SU-DHL-6 (cell line): ENCODE results near the gene EYS.

Source experiments
- H2AFZ ChIP-seq: fragments of 200-600 bp; sonication (generic); 2 replicates; pipeline ENCODE4 v1.6.1; 2014; ENCODE audit warnings: low read depth, mild to moderate bottlenecking, moderate library complexity, mixed read lengths, antibody characterized with exemption, low read length; ENCODE audit not compliant: severe bottlenecking
- H3F3A ChIP-seq: fragments of 200-600 bp; shearing (Covaris generic); 2 replicates; pipeline ENCODE4 v1.6.0; 2016; ENCODE audit warnings: antibody characterized with exemption, mild to moderate bottlenecking; ENCODE audit not compliant: insufficient read depth
- H3K27ac ChIP-seq: fragments of 200-600 bp; sonication (generic); 2 replicates; pipeline ENCODE4 v1.5.1; 2016; ENCODE audit warnings: low read depth, mild to moderate bottlenecking, low read length, moderate library complexity, mixed read lengths
- H3K27me3 ChIP-seq: fragments of 200-600 bp; sonication (generic), shearing (Covaris generic); 2 replicates; pipeline ENCODE4 v1.6.0; 2014; ENCODE audit warnings: mild to moderate bottlenecking, low read length
- H3K36me3 ChIP-seq: fragments of 200-600 bp; sonication (generic); 2 replicates; pipeline ENCODE4 v1.6.1; 2014; ENCODE audit warnings: mild to moderate bottlenecking, low read length, mixed read lengths
- H3K4me2 ChIP-seq: fragments of 300-600, 200-600 bp; shearing (Covaris generic), sonication (generic); 2 replicates; pipeline ENCODE4 v1.6.0; 2014; ENCODE audit warnings: low read length, low read depth, mild to moderate bottlenecking; ENCODE audit not compliant: poor library complexity, severe bottlenecking
- H3K4me3 ChIP-seq: fragments of 200-600 bp; sonication (generic); 2 replicates; pipeline ENCODE4 v1.5.1; 2014; ENCODE audit warnings: antibody characterized with exemption, low read length, mild to moderate bottlenecking, mixed read lengths; ENCODE audit not compliant: insufficient read depth, poor library complexity, severe bottlenecking
- H3K79me2 ChIP-seq: fragments of 200-600 bp; sonication (generic); 2 replicates; pipeline ENCODE4 v1.6.1; 2014; ENCODE audit warnings: mild to moderate bottlenecking, low read length, moderate library complexity; ENCODE audit not compliant: insufficient read depth
- H3K9ac ChIP-seq: fragments of 200-600 bp; sonication (generic); 2 replicates; pipeline ENCODE4 v1.7.0; 2014; ENCODE audit warnings: mild to moderate bottlenecking, low read length
- H3K9me2 ChIP-seq: fragments of 200-600 bp; sonication (generic); replicated peaks from 2 replicates; pipeline ENCODE4 v1.6.1; 2014; ENCODE audit warnings: low read length; ENCODE audit not compliant: insufficient read depth
- H3K9me3 ChIP-seq: fragments of 200-600 bp; sonication (generic); 2 replicates; pipeline ENCODE4 v1.6.1; 2014; ENCODE audit warnings: low read length, mixed read lengths; ENCODE audit not compliant: insufficient read depth
- H4K20me1 ChIP-seq: fragments of 200-600 bp; sonication (generic); 2 replicates; pipeline ENCODE4 v1.6.1; 2014; ENCODE audit warnings: low read depth, mild to moderate bottlenecking, antibody characterized with exemption, low read length, moderate library complexity, mixed read lengths
- EZH2phosphoT487 ChIP-seq: fragments of 200-600 bp; sonication (generic), shearing (Covaris generic); conservative IDR thresholded peaks from 2 replicates; pipeline ENCODE4 v1.6.1; 2018; ENCODE audit warnings: mild to moderate bottlenecking, antibody characterized with exemption, low read length, moderate library complexity, mixed read lengths
- TF ChIP-seq, protein P1 (sequence below): fragments of 200-600 bp; sonication (generic); IDR thresholded peaks from one replicate; pipeline ENCODE4 v1.5.1; 2017; ENCODE audit warnings: antibody characterized with exemption, mild to moderate bottlenecking, low read length, moderate library complexity; ENCODE audit not compliant: insufficient read depth, poor library complexity, severe bottlenecking

Gene EYS

DNA sequence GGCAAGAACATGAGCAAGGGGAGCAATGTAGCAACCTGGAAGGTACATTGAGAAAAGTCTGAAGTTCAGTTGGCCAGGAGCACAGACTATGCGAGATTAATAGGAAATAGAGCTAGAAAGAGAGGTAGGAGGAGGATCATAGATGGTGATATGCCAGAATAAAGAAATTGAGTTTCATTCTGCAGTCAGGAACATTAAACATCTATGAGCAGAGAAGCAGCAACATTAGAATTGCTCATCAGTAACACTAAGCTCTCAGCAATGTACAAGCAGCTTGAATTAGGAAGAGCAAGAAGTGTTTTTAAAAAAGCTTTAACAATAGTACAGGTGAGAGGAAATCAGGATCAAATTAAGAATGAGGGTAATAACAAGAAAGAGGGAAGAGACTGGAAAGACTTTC, 1603.5 kb downstream of the EYS start:
- Histone ChIP-seq H3F3A (no peaks in the 10 kb centered on the region), H3K9ac (no peak overlapping the region), H4K20me1 (no peaks in the 10 kb centered on the region), H2AFZ (no peak overlapping the region), H3K9me3 (no peaks in the 10 kb centered on the region), H3K27me3 (no peaks in the 10 kb centered on the region), H3K36me3 (no peaks in the 10 kb centered on the region), H3K9me2 (no peaks in the 10 kb centered on the region), H3K27ac (no peak overlapping the region), H3K79me2 (no peaks in the 10 kb centered on the region), H3K4me3 (no peak overlapping the region), H3K4me2 (no peak overlapping the region)
- TF ChIP-seq EZH2phosphoT487: no peak
- TF ChIP-seq, protein P1, sequence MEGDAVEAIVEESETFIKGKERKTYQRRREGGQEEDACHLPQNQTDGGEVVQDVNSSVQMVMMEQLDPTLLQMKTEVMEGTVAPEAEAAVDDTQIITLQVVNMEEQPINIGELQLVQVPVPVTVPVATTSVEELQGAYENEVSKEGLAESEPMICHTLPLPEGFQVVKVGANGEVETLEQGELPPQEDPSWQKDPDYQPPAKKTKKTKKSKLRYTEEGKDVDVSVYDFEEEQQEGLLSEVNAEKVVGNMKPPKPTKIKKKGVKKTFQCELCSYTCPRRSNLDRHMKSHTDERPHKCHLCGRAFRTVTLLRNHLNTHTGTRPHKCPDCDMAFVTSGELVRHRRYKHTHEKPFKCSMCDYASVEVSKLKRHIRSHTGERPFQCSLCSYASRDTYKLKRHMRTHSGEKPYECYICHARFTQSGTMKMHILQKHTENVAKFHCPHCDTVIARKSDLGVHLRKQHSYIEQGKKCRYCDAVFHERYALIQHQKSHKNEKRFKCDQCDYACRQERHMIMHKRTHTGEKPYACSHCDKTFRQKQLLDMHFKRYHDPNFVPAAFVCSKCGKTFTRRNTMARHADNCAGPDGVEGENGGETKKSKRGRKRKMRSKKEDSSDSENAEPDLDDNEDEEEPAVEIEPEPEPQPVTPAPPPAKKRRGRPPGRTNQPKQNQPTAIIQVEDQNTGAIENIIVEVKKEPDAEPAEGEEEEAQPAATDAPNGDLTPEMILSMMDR: no peak

DNA sequence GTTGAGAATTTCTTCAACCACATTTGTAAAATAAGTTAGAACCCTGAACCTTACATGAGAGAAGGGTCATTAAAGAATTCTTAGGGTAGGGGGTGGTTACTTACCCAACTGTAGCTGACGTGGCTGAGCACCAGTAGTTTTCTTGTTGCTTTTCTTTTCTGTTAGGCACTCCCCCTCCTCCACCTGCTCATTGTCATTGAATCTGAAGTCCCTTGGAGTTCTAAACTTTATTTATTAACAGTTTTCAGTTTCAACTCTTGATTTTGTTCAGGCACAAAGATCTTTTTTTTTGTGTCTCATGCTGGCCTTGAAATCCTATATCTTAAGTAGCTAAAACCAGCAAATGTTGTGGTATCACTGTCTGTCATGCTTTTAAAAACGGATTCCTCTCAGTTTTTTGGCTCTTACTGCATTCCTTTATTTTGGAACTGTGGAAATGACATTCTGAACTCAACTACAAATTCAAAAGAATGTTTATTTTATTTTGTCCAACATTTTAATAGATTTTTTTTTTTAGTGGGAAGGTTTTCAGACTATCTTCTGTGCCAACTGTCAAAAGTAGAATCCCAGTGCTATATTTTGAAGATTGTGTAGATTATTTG, 1606.2 kb downstream of the EYS start:
- H3K27me3 ChIP-seq: no peaks in the 10 kb centered on the region
- H4K20me1 ChIP-seq: no peaks in the 10 kb centered on the region
- H3K4me3 ChIP-seq: no peak overlapping the region
- H3K9me2 ChIP-seq: no peaks in the 10 kb centered on the region
- TF ChIP-seq, protein P1: no peak
- no peak for TF ChIP-seq EZH2phosphoT487
- no peak overlapping the region for H2AFZ ChIP-seq
- H3K4me2 ChIP-seq: no peak overlapping the region
- no peak overlapping the region for H3K27ac ChIP-seq
- no peaks in the 10 kb centered on the region for H3K79me2 ChIP-seq
- no peaks in the 10 kb centered on the region for H3K36me3 ChIP-seq
- H3F3A ChIP-seq: no peaks in the 10 kb centered on the region
- no peaks in the 10 kb centered on the region; the same call in 1 of the 2 replicates for H3K9me3 ChIP-seq
- H3K9ac ChIP-seq: no peak overlapping the region

DNA sequence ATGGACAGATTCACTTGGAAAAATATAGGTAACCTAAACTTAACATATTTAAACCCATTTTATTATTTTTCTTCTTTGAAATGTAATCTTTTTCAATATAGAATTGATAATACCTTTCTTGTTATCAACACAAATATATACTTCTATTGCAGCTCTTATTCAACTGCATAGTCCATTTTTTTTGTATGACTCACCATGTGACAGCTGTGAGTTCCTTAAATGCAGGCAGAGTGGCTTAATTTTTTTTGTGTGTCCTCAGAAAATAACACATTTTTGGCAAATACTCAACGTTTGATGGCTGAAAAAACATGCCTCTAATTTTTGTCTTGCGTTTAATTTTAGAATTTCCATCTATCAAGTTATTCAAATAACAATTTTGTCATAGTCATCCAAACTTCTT, 1616.7 kb downstream of the EYS start:
- no peaks in the 10 kb centered on the region for H4K20me1 ChIP-seq
- TF ChIP-seq EZH2phosphoT487: no peak
- TF ChIP-seq, protein P1: no peak
- H3K27ac ChIP-seq: no peak overlapping the region
- H3F3A ChIP-seq: no peaks in the 10 kb centered on the region
- H2AFZ ChIP-seq: no peak overlapping the region
- H3K9me2 ChIP-seq: no peaks in the 10 kb centered on the region
- no peak overlapping the region for H3K4me2 ChIP-seq
- no peaks in the 10 kb centered on the region for H3K36me3 ChIP-seq
- H3K9ac ChIP-seq: no peak overlapping the region
- H3K79me2 ChIP-seq: no peaks in the 10 kb centered on the region
- H3K27me3 ChIP-seq: no peaks in the 10 kb centered on the region
- H3K4me3 ChIP-seq: no peak overlapping the region
- no peaks in the 10 kb centered on the region for H3K9me3 ChIP-seq
